ENCODE measurements around the gene C5orf46. TPM values are rescaled to one million over a fixed set of nuclear protein-coding genes. Genes with fewer than 3 reads are reported as not detected.
"Not testable (repeated sequence)": the region's sequence is repeated elsewhere in the genome, so short reads cannot be mapped to it uniquely, and the experiment has no call there.

The C5orf46 gene
- total RNA-seq, 1 donor from 2014 or later: 2.4 TPM

GRCh38 chr5:147869892-147870291 lies 36.4 kb downstream of the C5orf46 start:
- ATAC-seq; DNase-seq (ENCODE audit: missing footprints); intact Hi-C loops (cut with DNase I): not testable (repeated sequence)

- ATAC-seq: no peak
- DNase-seq (ENCODE audit: missing footprints): no peak
- intact Hi-C loops (cut with DNase I): no loop called here
Observed at GRCh38 chr5:147869112-147869511, 37.2 kb downstream of the C5orf46 start.

GRCh38 chr5:147863454-147864158 lies 42.7 kb downstream of the C5orf46 start:
- DNase-seq (ENCODE audit: missing footprints): no peak
- no peak for ATAC-seq
- intact Hi-C loops (cut with DNase I): no loop called here

GRCh38 chr5:147860641-147861025 lies 45.7 kb downstream of the C5orf46 start:
- intact Hi-C loops (cut with DNase I): no loop called here
- no peak for ATAC-seq
- no peak for DNase-seq (ENCODE audit: missing footprints)

- no peak for DNase-seq (ENCODE audit: missing footprints)
- no peak for ATAC-seq
- intact Hi-C loops (cut with DNase I): loop anchor here (10.0 kb wide), 1 partner anchor 245 kb away; no protein-coding TSS in a partner anchor
Observed at GRCh38 chr5:147859962-147860640, 46.2 kb downstream of the C5orf46 start.

GRCh38 chr5:147858565-147858964 lies 47.8 kb downstream of the C5orf46 start:
- intact Hi-C loops (cut with DNase I): loop anchor here (10.0 kb wide), 1 partner anchor 246 kb away; no protein-coding TSS in a partner anchor
- ATAC-seq (no peak), DNase-seq (ENCODE audit: missing footprints) (no peak)

GRCh38 chr5:147857302-147858129 lies 48.8 kb downstream of the C5orf46 start:
- DNase-seq (ENCODE audit: missing footprints) (no peak), ATAC-seq (no peak)
- intact Hi-C loops (cut with DNase I): loop anchor here (2.0 to 10.0 kb wide), 2 partner anchors 77 to 247 kb away; no protein-coding TSS in a partner anchor

- ATAC-seq (no peak), DNase-seq (ENCODE audit: missing footprints) (no peak)
- intact Hi-C loops (cut with DNase I): loop anchor here (2.0 to 10.0 kb wide), 2 partner anchors 78 to 248 kb away; no protein-coding TSS in a partner anchor
Observed at GRCh38 chr5:147856801-147857200, 49.5 kb downstream of the C5orf46 start.

GRCh38 chr5:147855774-147856069 lies 50.6 kb downstream of the C5orf46 start:
- no peak for DNase-seq (ENCODE audit: missing footprints)
- intact Hi-C loops (cut with DNase I): loop anchor here (2.0 to 10.0 kb wide), 2 partner anchors 79 to 249 kb away; no protein-coding TSS in a partner anchor
- ATAC-seq: no peak

GRCh38 chr5:147854894-147855773 lies 51.2 kb downstream of the C5orf46 start:
- ATAC-seq (no peak), DNase-seq (ENCODE audit: missing footprints) (no peak)
- intact Hi-C loops (cut with DNase I): loop anchor here (10.0 kb wide), 1 partner anchor 250 kb away; no protein-coding TSS in a partner anchor

GRCh38 chr5:147854331-147854730 lies 52.0 kb downstream of the C5orf46 start:
- intact Hi-C loops (cut with DNase I): loop anchor here (10.0 kb wide), 1 partner anchor 250 kb away; no protein-coding TSS in a partner anchor
- ATAC-seq (no peak), DNase-seq (ENCODE audit: missing footprints) (no peak)

GRCh38 chr5:147853372-147853987 lies 52.9 kb downstream of the C5orf46 start:
- intact Hi-C loops (cut with DNase I): loop anchor here (10.0 kb wide), 1 partner anchor 251 kb away; no protein-coding TSS in a partner anchor
- ATAC-seq: no peak
- DNase-seq (ENCODE audit: missing footprints): no peak

GRCh38 chr5:147852365-147852764 lies 54.0 kb downstream of the C5orf46 start:
- intact Hi-C loops (cut with DNase I): loop anchor here (10.0 kb wide), 1 partner anchor 252 kb away; no protein-coding TSS in a partner anchor
- no peak for DNase-seq (ENCODE audit: missing footprints)
- ATAC-seq: no peak

GRCh38 chr5:147851578-147851977 lies 54.8 kb downstream of the C5orf46 start:
- no peak for ATAC-seq
- no peak for DNase-seq (ENCODE audit: missing footprints)
- intact Hi-C loops (cut with DNase I): loop anchor here (10.0 kb wide), 1 partner anchor 253 kb away; no protein-coding TSS in a partner anchor

GRCh38 chr5:147849226-147849625 lies 57.1 kb downstream of the C5orf46 start:
- DNase-seq (ENCODE audit: missing footprints): no peak
- intact Hi-C loops (cut with DNase I): no loop called here
- no peak for ATAC-seq

GRCh38 chr5:147845618-147846017 lies 60.7 kb downstream of the C5orf46 start:
- ATAC-seq (no peak), DNase-seq (ENCODE audit: missing footprints) (no peak)
- intact Hi-C loops (cut with DNase I): no loop called here

GRCh38 chr5:147844846-147845245 lies 61.5 kb downstream of the C5orf46 start:
- DNase-seq (ENCODE audit: missing footprints) (no peak), ATAC-seq (no peak)
- intact Hi-C loops (cut with DNase I): no loop called here

- intact Hi-C loops (cut with DNase I): no loop called here
- DNase-seq (ENCODE audit: missing footprints) (no peak), ATAC-seq (no peak)
Observed at GRCh38 chr5:147842869-147843268, 63.5 kb downstream of the C5orf46 start.
